T-cell (primary cell): Measurements from ENCODE around the gene PTPRS. TPM values are rescaled to one million over a fixed set of nuclear protein-coding genes. Genes with fewer than 3 reads are reported as not detected.
A peak's percentile ranks its signal among the peaks of the same experiment; 100 is the strongest.

ENCODE experiments used
- ATAC-seq, 4 experiments: fragments of 200-7000 bp in 3 of 4; fragments of 150-1000 bp in 1 of 4; cut with Tn5 transposase; replicated peaks in 1 of 4; 1 replicate in 3 of 4; 2 replicates in 1 of 4; pipeline ENCODE4 v1.10.0; 2021; ENCODE audit warnings: moderate library complexity in 3 of 4, mild to moderate bottlenecking in 2 of 4, moderate number of reproducible peaks in 1 of 4
- CTCF ChIA-PET, 2 donors: fragments of 300-600 bp; sonication (Branson Sonifier 250); formaldehyde crosslinking; loops; one replicate each; lab custom pipeline; 2022; ENCODE audit warnings: antibody characterized with exemption in 2 of 2; lab: Charles Lee
- POLR2A ChIA-PET, 2 donors: fragments of 300-600 bp; sonication (Branson Sonifier 250); formaldehyde crosslinking; loops; one replicate each; lab custom pipeline; 2022; ENCODE audit warnings: antibody characterized with exemption in 2 of 2; lab: Charles Lee
- DNase-seq, 35 experiments: peaks; one replicate each; pipeline versions ENCODE4 v3.0.0 to v3.0.0-alpha.2; 2013 to 2023
- H3K27ac ChIP-seq: one replicate; pipeline ENCODE4 v1.5.1; 2013; ENCODE audit warnings: low read length
- H3K27me3 ChIP-seq, 2 experiments: replicated peaks in 1 of 2; 1 replicate in 1 of 2; 2 replicates in 1 of 2; pipeline versions ENCODE4 v1.6.1 to v1.7.0; 2013; ENCODE audit warnings: low read length in 1 of 2, mixed read lengths in 1 of 2; ENCODE audit not compliant: control insufficient read depth in 2 of 2, insufficient read depth in 2 of 2; ENCODE audit errors: extremely low read depth in 1 of 2
- H3K36me3 ChIP-seq, 2 donors: 1 replicate in 1 of 2; 2 replicates in 1 of 2; pipeline versions ENCODE4 v1.6.1 to v1.7.0; 2013; ENCODE audit warnings: low read length in 1 of 2; ENCODE audit not compliant: control insufficient read depth in 2 of 2, insufficient read depth in 1 of 2; ENCODE audit errors: extremely low read depth in 1 of 2
- H3K4me1 ChIP-seq, 2 experiments: 1 replicate in 1 of 2; 2 replicates in 1 of 2; pipeline versions ENCODE4 v1.6.1 to v1.7.0; 2013; ENCODE audit warnings: low read length in 2 of 2, mixed read lengths in 1 of 2; ENCODE audit not compliant: insufficient read depth in 2 of 2, control insufficient read depth in 1 of 2; ENCODE audit errors: extremely low read depth in 1 of 2
- H3K4me3 ChIP-seq, 2 donors: 1 replicate in 1 of 2; 2 replicates in 1 of 2; pipeline versions ENCODE4 v1.5.1 to v1.7.0; 2013; ENCODE audit warnings: mild to moderate bottlenecking in 2 of 2, low read length in 1 of 2, moderate library complexity in 1 of 2; ENCODE audit not compliant: control insufficient read depth in 1 of 2; ENCODE audit errors: extremely low read depth in 1 of 2
- H3K9me3 ChIP-seq: 2 replicates; pipeline ENCODE4 v1.7.0; 2013
- H3K27ac Mint-ChIP-seq, 2 donors: one replicate each; pipeline ENCODE4 v1.8.0; 2020 to 2021; ENCODE audit warnings: mild to moderate bottlenecking in 2 of 2, mixed read lengths in 2 of 2
- H3K27me3 Mint-ChIP-seq, 2 donors: one replicate each; pipeline ENCODE4 v1.8.0; 2021 to 2022; ENCODE audit warnings: mixed read lengths in 2 of 2
- H3K36me3 Mint-ChIP-seq: one replicate; pipeline ENCODE4 v1.8.0; 2021; ENCODE audit warnings: mixed read lengths
- H3K4me1 Mint-ChIP-seq, 3 donors: one replicate each; pipeline ENCODE4 v1.8.0; 2020 to 2022; ENCODE audit warnings: mixed read lengths in 3 of 3, mild to moderate bottlenecking in 1 of 3
- H3K4me3 Mint-ChIP-seq, 3 donors: one replicate each; pipeline ENCODE4 v1.8.0; 2020 to 2022; ENCODE audit warnings: mild to moderate bottlenecking in 3 of 3, mixed read lengths in 3 of 3, moderate library complexity in 3 of 3
- H3K9me3 Mint-ChIP-seq, 3 donors: one replicate each; pipeline ENCODE4 v1.8.0; 2020 to 2022; ENCODE audit warnings: mixed read lengths in 3 of 3
- WGBS: methylation state at CpG from one replicate; pipeline ENCODE4 v1.1.5; 2013; ENCODE audit warnings: missing lambda C conversion rate; ENCODE audit not compliant: insufficient coverage; 5-methylcytosine and 5-hydroxymethylcytosine counted together
- total RNA-seq, 35 experiments: library from RNA in 6 of 35; stranded (reverse) in 6 of 35; fragments of 120-200 nt in 1 of 35; gene quantifications; one replicate each; pipeline versions ENCODE4 v1.2.1 to v1.2.4 and lab custom pipeline; 2013 to 2026

PTPRS gene
- total RNA-seq, 5 donors from 2014 or later (not counting 1 experiment from before 2014, with no cell fraction given) = 2.9 to 5.6 (median 4.1) TPM

DNA sequence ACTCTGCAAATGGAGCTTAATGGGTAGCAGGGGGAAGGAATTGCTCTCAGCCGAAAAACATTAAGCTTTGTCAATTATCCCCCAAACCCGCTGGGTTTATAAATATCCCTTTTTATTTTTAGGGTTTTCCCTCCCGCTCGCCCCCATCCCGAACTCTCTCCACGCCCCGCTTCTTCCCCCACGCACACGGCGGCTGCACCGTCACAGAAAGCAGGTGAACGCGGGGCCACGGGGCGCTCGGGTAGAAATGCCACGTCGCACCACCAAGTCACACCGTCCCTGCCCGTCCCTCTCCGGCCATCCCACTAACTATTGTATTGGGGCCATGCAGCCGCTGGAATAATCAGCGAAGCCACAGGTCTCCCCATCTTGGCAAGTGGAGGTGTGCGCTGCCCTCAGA is 3.5 kb downstream of the PTPRS start:
- WGBS = 89% methylated on average over 22 of the region's 24 CpGs
- no peak overlapping the region for H3K27ac ChIP-seq
- ATAC-seq (no peak), DNase-seq (no peak)
- no peak overlapping the region for H3K4me3 ChIP-seq
- H3K36me3 ChIP-seq = no peaks in the 10 kb centered on the region
- Mint-ChIP-seq H3K4me3 (no peak overlapping the region), H3K27me3 (peaks cover 54 to 71% of the 10 kb centered on the region in 2 donors), H3K27ac (no peak overlapping the region), H3K36me3 (no peaks in the 10 kb centered on the region), H3K4me1 (peaks cover 25 to 33% (median 27%) of the 10 kb centered on the region in 3 donors), H3K9me3 (no peaks in the 10 kb centered on the region)
- H3K4me1 ChIP-seq = peaks cover 0 to 31% of the 10 kb centered on the region in 2 experiments
- H3K9me3 ChIP-seq = no peaks in the 10 kb centered on the region
- CTCF ChIA-PET = no interaction called here
- peaks cover 7 to 89% of the 10 kb centered on the region in 2 experiments for H3K27me3 ChIP-seq
- POLR2A ChIA-PET = no interaction called here

DNA sequence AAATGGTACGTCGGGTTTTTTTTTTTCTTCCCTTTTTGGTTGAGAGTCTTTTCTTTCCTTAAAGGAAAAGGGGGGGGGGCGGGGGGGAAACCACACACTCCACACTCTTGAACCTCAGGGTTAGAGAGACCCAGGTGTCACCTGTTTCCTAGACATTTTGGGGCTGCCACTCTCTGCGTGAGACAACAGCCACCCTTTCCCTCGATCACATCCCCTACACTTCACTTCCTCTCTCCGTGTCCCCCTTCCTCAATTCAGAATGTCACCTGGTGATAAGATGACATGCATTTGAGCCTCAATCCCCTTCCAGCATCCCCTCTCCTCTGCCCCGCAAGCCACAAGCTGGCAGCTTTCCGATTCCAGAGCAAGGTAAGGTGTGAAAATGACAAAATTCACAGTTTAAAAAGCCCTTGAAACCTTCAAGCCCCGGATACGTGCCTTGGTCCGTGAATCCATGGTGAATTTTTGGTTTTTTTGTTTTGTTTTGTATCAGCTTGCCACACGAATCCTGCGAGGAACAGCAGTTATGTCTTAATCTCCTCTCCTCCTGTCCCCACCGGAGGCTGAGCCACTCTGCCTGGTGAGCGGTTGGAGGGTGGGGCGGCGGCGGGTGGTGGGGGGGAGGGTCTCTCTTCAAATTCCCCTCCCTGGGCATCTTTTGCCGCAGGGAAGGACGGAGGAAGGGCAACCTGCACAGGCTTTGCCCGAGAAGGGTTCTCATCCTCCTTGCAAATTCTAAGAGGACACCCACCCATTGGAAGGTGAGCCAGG is 4.2 kb downstream of the PTPRS start:
- Mint-ChIP-seq H3K36me3 (no peaks in the 10 kb centered on the region), H3K27me3 (peaks cover 47 to 69% of the 10 kb centered on the region in 2 donors), H3K4me3 (no peak overlapping the region), H3K9me3 (no peaks in the 10 kb centered on the region), H3K27ac (no peak overlapping the region), H3K4me1 (peaks cover 25 to 26% (median 25%) of the 10 kb centered on the region in 3 donors)
- H3K4me3 ChIP-seq = no peak overlapping the region
- no peak for ATAC-seq
- ChIA-PET CTCF (no interaction called here), POLR2A (no interaction called here)
- no peaks in the 10 kb centered on the region for H3K9me3 ChIP-seq
- 0% methylated on average over 2 of the region's 21 CpGs for WGBS
- DNase-seq = no peak
- H3K4me1 ChIP-seq = peaks cover 0 to 31% of the 10 kb centered on the region in 2 experiments
- H3K36me3 ChIP-seq = no peaks in the 10 kb centered on the region
- peaks cover 4 to 87% of the 10 kb centered on the region in 2 experiments for H3K27me3 ChIP-seq
- no peak overlapping the region for H3K27ac ChIP-seq

DNA sequence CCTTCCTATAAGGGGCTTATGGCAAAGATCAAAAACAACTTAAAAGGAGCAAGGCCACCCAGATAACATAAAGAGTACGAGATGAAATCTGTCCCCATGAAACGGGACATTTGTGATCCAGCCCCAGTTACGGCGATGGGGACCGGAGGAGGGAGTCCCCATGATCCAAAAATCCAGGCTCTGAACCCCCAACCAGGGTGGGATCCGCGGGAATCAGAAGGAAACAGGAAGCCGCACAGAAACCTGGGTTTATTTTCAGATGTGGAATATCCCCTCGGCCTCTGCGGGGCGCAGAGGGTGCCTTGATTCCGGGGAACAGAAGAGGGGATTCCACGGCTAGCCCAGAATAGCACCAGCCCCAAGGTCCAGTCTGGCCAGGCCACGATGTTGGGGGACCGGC is 5.0 kb downstream of the PTPRS start:
- Mint-ChIP-seq H3K4me1 (peaks cover 23 to 25% (median 25%) of the 10 kb centered on the region in 3 donors), H3K36me3 (no peaks in the 10 kb centered on the region), H3K4me3 (peak overlapping the region in 1 of 3 donors; percentile 35), H3K27ac (no peak overlapping the region), H3K9me3 (no peaks in the 10 kb centered on the region), H3K27me3 (peaks cover 44 to 66% of the 10 kb centered on the region in 2 donors)
- Histone ChIP-seq H3K27me3 (peaks cover 2 to 88% of the 10 kb centered on the region in 2 experiments), H3K4me3 (no peak overlapping the region), H3K9me3 (no peaks in the 10 kb centered on the region), H3K27ac (no peak overlapping the region), H3K36me3 (no peaks in the 10 kb centered on the region), H3K4me1 (peaks cover 0 to 27% of the 10 kb centered on the region in 2 experiments)
- DNase-seq = no peak
- WGBS = 11% methylated on average over 10 of the region's 15 CpGs
- no peak for ATAC-seq
- ChIA-PET CTCF (no interaction called here), POLR2A (no interaction called here)

DNA sequence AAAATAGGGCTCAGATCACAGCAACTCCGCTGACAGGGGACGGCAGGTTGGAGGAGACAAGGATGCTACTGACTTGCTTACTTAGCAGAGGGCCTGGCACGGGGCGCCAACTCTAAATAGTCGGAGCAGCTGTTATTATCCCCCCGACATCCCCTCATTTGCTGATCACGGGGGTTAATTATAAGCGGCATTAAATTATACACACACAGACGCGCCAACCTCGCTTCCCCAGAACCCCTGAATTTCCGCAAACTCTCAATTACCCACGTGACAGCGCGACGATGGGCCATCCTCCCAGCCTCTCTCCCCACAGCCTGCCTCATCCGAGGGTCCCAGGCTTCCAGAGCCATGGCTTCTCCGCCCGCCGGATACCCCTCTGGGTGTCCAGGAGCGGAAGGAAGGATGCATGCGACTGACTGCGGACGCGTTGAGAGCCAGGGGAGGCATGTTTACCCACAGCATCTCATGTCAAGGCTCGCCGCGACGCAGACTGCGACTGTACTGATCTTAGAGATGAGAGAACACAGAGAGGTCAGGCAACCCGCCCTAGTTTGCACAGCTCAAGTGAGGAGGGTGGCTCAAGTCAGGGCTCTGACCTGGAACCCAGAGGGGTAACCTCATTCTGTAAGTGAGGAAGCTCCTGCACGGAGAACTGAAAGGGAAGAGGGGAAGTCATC is 5.7 kb downstream of the PTPRS start:
- H3K27me3 Mint-ChIP-seq = peaks cover 44 to 64% of the 10 kb centered on the region in 2 donors
- POLR2A ChIA-PET = no interaction called here
- Histone ChIP-seq H3K4me1 (peaks cover 0 to 25% of the 10 kb centered on the region in 2 experiments), H3K27me3 (peaks cover 2 to 91% of the 10 kb centered on the region in 2 experiments), H3K27ac (no peak overlapping the region), H3K36me3 (no peaks in the 10 kb centered on the region), H3K9me3 (no peaks in the 10 kb centered on the region), H3K4me3 (no peak overlapping the region)
- H3K36me3 Mint-ChIP-seq = no peaks in the 10 kb centered on the region
- CTCF ChIA-PET = no interaction called here
- ATAC-seq = no peak
- no peaks in the 10 kb centered on the region for H3K9me3 Mint-ChIP-seq
- peak overlapping the region in 1 of 3 donors; percentile 35 for H3K4me3 Mint-ChIP-seq
- no peak overlapping the region for H3K27ac Mint-ChIP-seq
- no peak for DNase-seq
- peaks cover 23 to 25% (median 25%) of the 10 kb centered on the region in 3 donors for H3K4me1 Mint-ChIP-seq
- 86% methylated on average over 30 of the region's 32 CpGs for WGBS

DNA sequence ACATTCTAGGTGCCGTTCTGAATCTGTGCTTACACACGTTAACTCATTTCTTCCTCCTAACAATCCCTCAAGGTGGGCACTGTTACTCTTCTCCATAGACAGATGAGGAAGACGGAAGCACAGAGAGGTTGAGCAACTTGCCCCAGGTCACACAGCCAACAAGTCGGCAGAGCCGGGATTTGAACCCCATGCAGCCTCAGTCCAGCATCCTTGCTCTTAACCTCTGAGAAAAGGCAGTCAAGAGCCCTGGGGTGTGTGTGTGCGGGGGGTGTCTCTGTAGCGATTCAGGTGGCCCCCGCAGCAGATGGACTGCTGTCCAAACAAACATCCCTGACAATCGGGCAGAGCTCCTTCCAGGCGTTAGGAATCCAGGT is 6.3 kb downstream of the PTPRS start:
- peaks cover 2 to 90% of the 10 kb centered on the region in 2 experiments for H3K27me3 ChIP-seq
- no peaks in the 10 kb centered on the region for H3K36me3 ChIP-seq
- ATAC-seq (no peak), DNase-seq (no peak)
- Mint-ChIP-seq H3K4me1 (peaks cover 21 to 25% (median 24%) of the 10 kb centered on the region in 3 donors), H3K4me3 (no peak overlapping the region), H3K27me3 (peaks cover 44 to 63% of the 10 kb centered on the region in 2 donors), H3K27ac (no peak overlapping the region), H3K9me3 (no peaks in the 10 kb centered on the region), H3K36me3 (no peaks in the 10 kb centered on the region)
- ChIA-PET CTCF (no interaction called here), POLR2A (no interaction called here)
- no peak overlapping the region for H3K27ac ChIP-seq
- peaks cover 0 to 19% of the 10 kb centered on the region in 2 experiments for H3K4me1 ChIP-seq
- no peaks in the 10 kb centered on the region for H3K9me3 ChIP-seq
- H3K4me3 ChIP-seq = no peak overlapping the region
- WGBS = 95% methylated on average over 4 of the region's 10 CpGs

DNA sequence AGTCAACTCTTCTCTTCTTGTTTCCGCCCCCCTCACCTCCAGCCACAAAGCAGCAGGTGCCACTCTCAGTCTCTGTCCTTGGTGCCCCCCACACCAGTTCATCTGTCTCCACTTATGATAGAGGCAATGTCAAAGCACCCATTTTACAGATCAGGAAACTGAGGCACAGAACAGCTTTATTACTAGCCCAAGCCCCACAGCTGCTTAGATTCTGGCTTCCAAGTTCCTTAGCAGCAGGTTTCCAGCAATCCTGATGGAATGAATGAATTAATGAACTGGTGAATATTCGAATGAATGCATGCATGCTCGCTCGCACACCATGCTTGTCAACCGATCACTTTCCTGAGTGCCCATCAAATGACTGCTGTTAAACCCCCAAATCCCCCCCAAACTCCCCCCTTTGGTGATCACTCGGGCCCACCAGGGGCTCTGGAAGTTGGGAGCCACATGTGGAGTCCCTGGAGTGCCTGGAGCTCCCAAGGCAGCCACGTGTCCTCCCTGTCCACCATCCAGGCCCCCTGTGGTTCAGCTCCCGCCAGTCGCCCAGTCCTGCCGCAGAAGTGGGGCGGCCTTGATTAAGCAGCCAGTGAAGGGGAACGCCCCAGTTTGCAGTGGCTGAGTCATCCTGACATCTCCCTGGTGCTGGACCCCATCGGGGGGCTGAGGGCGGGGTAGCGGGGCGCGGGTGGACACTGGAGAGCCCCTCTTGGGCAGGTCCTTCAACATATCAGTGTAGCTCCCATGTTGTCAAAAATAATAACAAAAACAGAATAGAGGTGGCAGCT is 6.8 kb downstream of the PTPRS start:
- no peak overlapping the region for H3K4me3 Mint-ChIP-seq
- Histone ChIP-seq H3K9me3 (no peaks in the 10 kb centered on the region), H3K4me1 (peaks cover 0 to 13% of the 10 kb centered on the region in 2 experiments), H3K4me3 (no peak overlapping the region), H3K27me3 (peaks cover 0 to 89% of the 10 kb centered on the region in 2 experiments), H3K36me3 (no peaks in the 10 kb centered on the region), H3K27ac (no peak overlapping the region)
- POLR2A ChIA-PET = no interaction called here
- H3K27me3 Mint-ChIP-seq = peaks cover 43 to 60% of the 10 kb centered on the region in 2 donors
- no peak for DNase-seq
- 91% methylated on average over 14 of the region's 17 CpGs for WGBS
- no peaks in the 10 kb centered on the region for H3K36me3 Mint-ChIP-seq
- H3K27ac Mint-ChIP-seq = no peak overlapping the region
- H3K4me1 Mint-ChIP-seq = peaks cover 16 to 19% (median 19%) of the 10 kb centered on the region in 3 donors
- no peak for ATAC-seq
- CTCF ChIA-PET = no interaction called here
- H3K9me3 Mint-ChIP-seq = no peaks in the 10 kb centered on the region
